ENCODE results near the gene JOSD1. TPM values are rescaled to one million over a fixed set of nuclear protein-coding genes. Genes with fewer than 3 reads are reported as not detected.
A peak's percentile ranks its signal among the peaks of the same experiment; 100 is the strongest.

The JOSD1 gene
- polyA plus RNA-seq, 3 donors: 7.1 to 83.5 (median 7.2) TPM

DNA sequence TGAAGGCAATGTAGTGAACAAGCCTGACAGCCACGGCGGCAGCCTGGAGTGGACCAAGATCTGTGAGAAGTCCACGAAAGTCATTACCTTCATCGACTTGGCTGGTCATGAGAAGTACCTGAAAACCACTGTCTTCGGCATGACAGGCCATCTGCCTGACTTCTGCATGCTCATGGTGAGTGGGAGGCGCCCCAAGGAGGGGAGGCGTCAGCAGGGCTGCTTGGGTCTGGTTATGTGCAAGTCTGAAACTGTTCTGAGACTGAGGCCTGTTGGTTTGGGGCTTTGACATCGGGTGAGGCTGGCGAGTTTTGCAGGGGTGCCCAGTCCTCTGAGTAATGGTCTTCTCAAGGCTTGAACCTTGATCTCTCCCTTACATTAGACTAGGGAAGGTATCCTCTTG lies 16.1 kb upstream of the JOSD1 start:
- peaks cover 0 to 2% (median 0%) of the 10 kb centered on the region in 7 donors for H3K9me3 Mint-ChIP-seq
- Histone ChIP-seq H4K20me1 (ENCODE audit: insufficient read depth, low read length) (peaks cover 84% of the 10 kb centered on the region), H3K4me1 (ENCODE audit: control insufficient read depth in 1 of 2, insufficient read depth in 2 of 2, low read length in 2 of 2) (peaks cover 0 to 10% of the 10 kb centered on the region in 2 donors), H3K9ac (ENCODE audit: insufficient read depth, low read length, poor library complexity, severe bottlenecking) (no peak overlapping the region), H2AFZ (ENCODE audit: insufficient read depth, low read depth, low read length, poor library complexity, severe bottlenecking) (no peak overlapping the region), H3K9me3 (replicated peaks in 1 of 2; ENCODE audit: control insufficient read depth in 1 of 2, insufficient read depth in 1 of 2, low read length in 2 of 2) (no peaks in the 10 kb centered on the region), H3K4me2 (replicated peaks; ENCODE audit: extremely low read depth, low read length, poor library complexity, severe bottlenecking) (no peak overlapping the region), H3K79me2 (ENCODE audit: insufficient read depth, low read length) (peaks cover 49% of the 10 kb centered on the region), H3K27me3 (ENCODE audit: control insufficient read depth in 2 of 2, insufficient read depth in 2 of 2, low read length in 2 of 2) (no peaks in the 10 kb centered on the region), H3K4me3 (replicated peaks in 1 of 3; ENCODE audit: low read depth in 2 of 3, low read length in 3 of 3) (no peak overlapping the region), H3K36me3 (replicated peaks in 1 of 2; ENCODE audit: control insufficient read depth in 1 of 2, insufficient read depth in 2 of 2, low read length in 2 of 2) (peaks cover 47 to 78% of the 10 kb centered on the region in 2 donors), H3K27ac (ENCODE audit: low read depth in 1 of 2, low read length in 2 of 2) (no peak overlapping the region)
- H3K36me3 Mint-ChIP-seq: peaks cover 61 to 89% of the 10 kb centered on the region in 2 donors
- TF ChIP-seq, protein P1, sequence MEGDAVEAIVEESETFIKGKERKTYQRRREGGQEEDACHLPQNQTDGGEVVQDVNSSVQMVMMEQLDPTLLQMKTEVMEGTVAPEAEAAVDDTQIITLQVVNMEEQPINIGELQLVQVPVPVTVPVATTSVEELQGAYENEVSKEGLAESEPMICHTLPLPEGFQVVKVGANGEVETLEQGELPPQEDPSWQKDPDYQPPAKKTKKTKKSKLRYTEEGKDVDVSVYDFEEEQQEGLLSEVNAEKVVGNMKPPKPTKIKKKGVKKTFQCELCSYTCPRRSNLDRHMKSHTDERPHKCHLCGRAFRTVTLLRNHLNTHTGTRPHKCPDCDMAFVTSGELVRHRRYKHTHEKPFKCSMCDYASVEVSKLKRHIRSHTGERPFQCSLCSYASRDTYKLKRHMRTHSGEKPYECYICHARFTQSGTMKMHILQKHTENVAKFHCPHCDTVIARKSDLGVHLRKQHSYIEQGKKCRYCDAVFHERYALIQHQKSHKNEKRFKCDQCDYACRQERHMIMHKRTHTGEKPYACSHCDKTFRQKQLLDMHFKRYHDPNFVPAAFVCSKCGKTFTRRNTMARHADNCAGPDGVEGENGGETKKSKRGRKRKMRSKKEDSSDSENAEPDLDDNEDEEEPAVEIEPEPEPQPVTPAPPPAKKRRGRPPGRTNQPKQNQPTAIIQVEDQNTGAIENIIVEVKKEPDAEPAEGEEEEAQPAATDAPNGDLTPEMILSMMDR (IDR thresholded peaks at IDR 0.05): no peak
- H3K4me3 Mint-ChIP-seq: no peak overlapping the region
- H3K27me3 Mint-ChIP-seq (ENCODE audit: low read depth in 3 of 3): no peaks in the 10 kb centered on the region
- intact Hi-C loops (cut with micrococcal nuclease): no loop called here
- peak overlapping the region in 2 of 7 donors; percentile 14 for H3K27ac Mint-ChIP-seq
- DNase-seq: no peak
- 100% methylated on average over 7 of the region's 9 CpGs for WGBS (ENCODE audit: insufficient coverage)
- peaks cover 32% of the 10 kb centered on the region for H3K4me1 Mint-ChIP-seq

DNA sequence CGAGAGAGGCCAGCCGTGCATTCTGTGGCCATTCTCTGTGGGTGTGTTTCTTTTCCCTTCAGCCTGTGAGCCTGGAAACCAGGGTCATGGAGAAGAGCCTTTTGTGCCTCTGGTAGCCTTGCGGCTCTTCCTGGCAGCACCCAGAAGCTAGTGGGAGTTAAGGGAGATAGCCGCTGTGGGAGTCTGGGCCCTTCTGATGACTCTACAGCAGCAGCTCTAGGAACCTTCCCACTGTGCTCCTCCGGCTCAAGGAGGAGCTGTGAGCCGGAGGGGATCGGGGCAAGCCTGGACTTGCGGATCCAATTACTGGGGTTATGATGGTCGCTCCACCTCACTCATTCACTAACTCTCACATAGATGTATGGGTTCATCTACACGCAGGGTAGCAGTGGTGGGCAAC lies 15.5 kb upstream of the JOSD1 start:
- Histone ChIP-seq H3K4me3 (replicated peaks in 1 of 3; ENCODE audit: low read depth in 2 of 3, low read length in 3 of 3) (no peak overlapping the region), H3K36me3 (replicated peaks in 1 of 2; ENCODE audit: control insufficient read depth in 1 of 2, insufficient read depth in 2 of 2, low read length in 2 of 2) (peaks cover 41 to 75% of the 10 kb centered on the region in 2 donors), H3K4me1 (ENCODE audit: control insufficient read depth in 1 of 2, insufficient read depth in 2 of 2, low read length in 2 of 2) (peaks cover 0 to 10% of the 10 kb centered on the region in 2 donors), H2AFZ (ENCODE audit: insufficient read depth, low read depth, low read length, poor library complexity, severe bottlenecking) (no peak overlapping the region), H3K27me3 (ENCODE audit: control insufficient read depth in 2 of 2, insufficient read depth in 2 of 2, low read length in 2 of 2) (no peaks in the 10 kb centered on the region), H3K9me3 (replicated peaks in 1 of 2; ENCODE audit: control insufficient read depth in 1 of 2, insufficient read depth in 1 of 2, low read length in 2 of 2) (no peaks in the 10 kb centered on the region), H3K27ac (ENCODE audit: low read depth in 1 of 2, low read length in 2 of 2) (no peak overlapping the region), H3K79me2 (ENCODE audit: insufficient read depth, low read length) (peaks cover 55% of the 10 kb centered on the region), H3K9ac (ENCODE audit: insufficient read depth, low read length, poor library complexity, severe bottlenecking) (no peak overlapping the region), H3K4me2 (replicated peaks; ENCODE audit: extremely low read depth, low read length, poor library complexity, severe bottlenecking) (no peak overlapping the region), H4K20me1 (ENCODE audit: insufficient read depth, low read length) (peaks cover 85% of the 10 kb centered on the region)
- Mint-ChIP-seq H3K36me3 (peaks cover 57 to 88% of the 10 kb centered on the region in 2 donors), H3K27ac (peak overlapping the region in 1 of 7 donors; percentile 33), H3K27me3 (ENCODE audit: low read depth in 3 of 3) (no peaks in the 10 kb centered on the region), H3K4me1 (peaks cover 32% of the 10 kb centered on the region), H3K4me3 (no peak overlapping the region), H3K9me3 (no peaks in the 10 kb centered on the region)
- TF ChIP-seq, protein P1 (IDR thresholded peaks at IDR 0.05): no peak
- intact Hi-C loops (cut with micrococcal nuclease): no loop called here
- no peak for DNase-seq
- 100% methylated on average over 2 of the region's 10 CpGs for WGBS (ENCODE audit: insufficient coverage)
